HL-60 (cell line): Measurements from ENCODE around the gene TBC1D22A.

Source experiments
- DNase-seq, 2 experiments: peaks; one replicate each; pipeline ENCODE4 v3.0.0-alpha.2; 2010 to 2020; ENCODE audit warnings: low read depth in 1 of 2, low spot score in 1 of 2
- H3K27ac ChIP-seq: fragments of 250-450 bp; sonication (Bioruptor Pico); replicated peaks from 2 replicates; pipeline ENCODE4 v1.5.1; 2020; ENCODE audit warnings: mild to moderate bottlenecking, moderate library complexity
- H3K27me3 ChIP-seq: fragments of 250-450 bp; sonication (Bioruptor Pico); 2 replicates; pipeline ENCODE4 v1.5.1; 2021; ENCODE audit warnings: mild to moderate bottlenecking, moderate library complexity; ENCODE audit not compliant: insufficient read depth, poor library complexity, severe bottlenecking
- H3K4me3 ChIP-seq: replicated peaks from 2 replicates; pipeline ENCODE4 v1.5.1; 2011; ENCODE audit warnings: mild to moderate bottlenecking, control low read depth, low read length; ENCODE audit not compliant: insufficient read depth
- CTCF ChIP-seq: IDR thresholded peaks from one replicate; pipeline ENCODE4 v1.5.1; 2011; ENCODE audit warnings: low read length, control low read depth, inconsistent platforms; ENCODE audit not compliant: insufficient read depth
- GABPA ChIP-seq: IDR thresholded peaks from 2 replicates; pipeline ENCODE4 v1.6.1; 2012; ENCODE audit warnings: low read depth
- POLR2AphosphoS5 ChIP-seq: IDR thresholded peaks from 2 replicates; pipeline ENCODE4 v1.6.1; 2012; ENCODE audit warnings: low read depth
- REST ChIP-seq: IDR thresholded peaks from 2 replicates; pipeline ENCODE4 v1.6.1; 2012; ENCODE audit warnings: low read depth; ENCODE audit not compliant: insufficient replicate concordance
- SPI1 ChIP-seq: IDR thresholded peaks from 2 replicates; pipeline ENCODE4 v1.6.1; 2012; ENCODE audit warnings: low read depth, mild to moderate bottlenecking, borderline replicate concordance

Gene TBC1D22A

DNA sequence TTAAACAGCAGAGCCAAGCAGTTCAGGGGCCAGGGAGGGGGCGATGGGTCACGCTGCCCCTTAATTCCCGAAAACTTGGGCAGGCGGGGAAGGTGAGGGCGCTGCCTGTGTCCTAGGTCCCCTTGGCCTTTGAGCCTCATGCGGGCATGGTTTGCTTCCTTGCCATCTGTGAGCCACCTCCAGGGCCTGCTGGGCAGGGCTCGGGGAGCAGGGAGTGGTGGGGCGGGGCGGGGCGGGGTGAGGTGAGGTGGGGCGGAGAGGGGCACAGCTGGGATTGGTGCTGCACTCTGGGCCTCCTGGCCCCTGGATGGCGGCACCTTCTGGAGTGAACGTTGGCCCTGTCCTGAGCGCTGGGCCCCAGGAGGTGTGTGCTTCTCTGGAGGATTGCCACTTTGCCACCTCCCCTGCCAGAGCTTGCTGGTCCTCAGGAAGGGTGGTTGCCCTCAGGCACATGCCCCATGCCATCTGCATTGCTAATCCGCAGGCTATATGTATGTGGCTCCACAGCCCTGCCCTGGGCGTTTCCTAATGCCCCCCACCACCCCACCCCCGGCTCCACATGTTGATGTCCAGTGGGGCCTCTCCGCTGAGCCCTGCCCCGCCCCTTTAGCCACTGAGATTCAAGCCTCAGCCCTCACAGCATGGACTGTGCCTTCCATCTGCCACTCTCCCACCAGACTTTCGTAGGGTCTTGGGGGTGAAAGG is 352.5 kb downstream of the TBC1D22A start:
- no peak for TF ChIP-seq REST
- TF ChIP-seq POLR2AphosphoS5: no peak
- TF ChIP-seq GABPA: no peak
- no peak for TF ChIP-seq CTCF
- TF ChIP-seq SPI1: no peak
- no peaks in the 10 kb centered on the region for H3K27me3 ChIP-seq
- no peak overlapping the region for H3K4me3 ChIP-seq
- DNase-seq: no peak
- no peak overlapping the region for H3K27ac ChIP-seq

- H3K27ac ChIP-seq: no peak overlapping the region
- no peak for TF ChIP-seq POLR2AphosphoS5
- no peak for TF ChIP-seq REST
- TF ChIP-seq GABPA: no peak
- no peak for TF ChIP-seq CTCF
- no peak for TF ChIP-seq SPI1
- DNase-seq: no peak
Observed at GRCh38 chr22:47115518-47115890, 353.1 kb downstream of the TBC1D22A start.

GRCh38 chr22:47115921-47116320 is 353.5 kb downstream of the TBC1D22A start:
- H3K27me3 ChIP-seq: no peaks in the 10 kb centered on the region
- no peak for DNase-seq
- no peak overlapping the region for H3K4me3 ChIP-seq
- no peak overlapping the region for H3K27ac ChIP-seq
- TF ChIP-seq REST: no peak
- TF ChIP-seq POLR2AphosphoS5: no peak
- no peak for TF ChIP-seq SPI1
- no peak for TF ChIP-seq GABPA
- TF ChIP-seq CTCF: no peak

More at GRCh38 chr22:47115518-47115890, 353.1 kb downstream of the TBC1D22A start:
- Histone ChIP-seq H3K27me3 (no peaks in the 10 kb centered on the region), H3K4me3 (no peak overlapping the region)
